GM19452 (cell line): ENCODE data around the gene RARB.

Source experiments
- ATAC-seq: cut with Tn5 transposase; IDR thresholded peaks from one replicate; pipeline ENCODE4 v1.9.1; 2021; ENCODE audit not compliant: unreplicated experiment

RARB gene

DNA sequence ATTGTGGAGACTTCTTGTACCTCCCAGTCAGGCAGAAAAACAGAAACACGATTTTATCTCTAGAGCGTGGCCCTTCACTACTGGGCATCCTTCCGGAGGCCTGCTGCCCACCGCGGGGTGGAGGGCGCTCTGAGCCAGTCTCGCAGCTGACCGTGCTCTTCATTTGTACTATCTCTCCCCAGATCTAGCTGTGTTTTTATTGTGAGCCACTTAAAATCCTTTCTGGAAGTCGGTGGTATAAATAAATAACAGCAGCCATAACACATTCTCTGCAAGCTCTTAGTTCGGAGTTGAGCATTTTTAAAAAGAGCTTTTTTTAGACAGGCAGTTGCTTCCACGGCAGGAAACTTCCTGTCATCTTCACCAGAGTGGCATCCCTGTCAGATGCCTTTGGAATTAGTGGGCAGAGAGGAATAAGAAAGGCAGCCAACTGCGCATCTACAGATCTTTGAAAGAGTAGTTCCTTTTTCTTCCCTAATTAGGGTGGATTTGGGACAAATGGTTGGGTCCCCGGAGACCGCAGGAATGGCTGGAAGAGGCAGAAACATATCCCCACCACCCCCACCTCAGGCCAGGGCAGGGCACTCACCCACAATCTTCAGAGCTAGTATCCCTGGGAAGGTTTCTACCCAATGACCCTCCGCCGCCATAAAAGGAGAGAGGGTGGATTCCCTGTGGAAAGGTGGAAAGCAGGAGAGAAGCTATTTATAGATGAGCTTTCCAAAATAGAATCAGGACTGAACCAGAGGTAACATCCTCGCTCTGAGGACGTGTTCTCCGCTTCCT, 145.5 kb downstream of the RARB start:
- no peak for ATAC-seq

- ATAC-seq, result no peak
Measured at GRCh38 chr3:25574172-25574765, 146.2 kb downstream of the RARB start.

- ATAC-seq, result no peak
Measured at GRCh38 chr3:25575001-25575400, 146.9 kb downstream of the RARB start.

GRCh38 chr3:25576146-25576545, 148.1 kb downstream of the RARB start:
- ATAC-seq, result no peak

DNA sequence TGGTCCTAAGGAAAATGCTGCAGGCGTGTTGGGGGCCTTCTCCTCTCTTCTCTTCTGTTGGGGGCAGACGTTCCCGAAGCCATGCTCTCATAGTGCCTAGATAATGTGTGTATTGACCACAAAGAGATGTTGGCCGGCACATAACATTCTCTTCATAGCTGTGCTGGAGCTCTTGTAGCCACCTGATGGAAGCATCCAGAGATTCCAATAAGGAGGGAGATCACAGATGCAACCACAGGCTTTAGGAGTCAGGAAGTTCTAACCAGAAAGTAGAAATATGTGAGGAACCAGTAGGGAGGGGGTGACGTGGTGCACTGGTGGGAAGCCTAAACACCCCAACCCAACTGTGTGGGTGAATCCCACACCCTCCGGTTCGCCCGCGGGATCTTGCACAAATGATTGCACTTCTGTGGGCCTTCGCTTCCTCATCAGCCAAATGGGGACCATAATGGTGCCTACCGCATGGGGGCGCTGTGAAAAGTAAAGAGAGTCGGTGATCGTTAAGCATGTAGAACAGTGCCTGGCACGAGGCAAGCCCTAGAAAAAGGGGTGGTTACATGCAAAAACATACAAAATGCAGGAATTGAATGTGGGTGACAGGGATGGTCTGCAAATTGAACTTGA, 148.9 kb downstream of the RARB start:
- no peak for ATAC-seq

DNA sequence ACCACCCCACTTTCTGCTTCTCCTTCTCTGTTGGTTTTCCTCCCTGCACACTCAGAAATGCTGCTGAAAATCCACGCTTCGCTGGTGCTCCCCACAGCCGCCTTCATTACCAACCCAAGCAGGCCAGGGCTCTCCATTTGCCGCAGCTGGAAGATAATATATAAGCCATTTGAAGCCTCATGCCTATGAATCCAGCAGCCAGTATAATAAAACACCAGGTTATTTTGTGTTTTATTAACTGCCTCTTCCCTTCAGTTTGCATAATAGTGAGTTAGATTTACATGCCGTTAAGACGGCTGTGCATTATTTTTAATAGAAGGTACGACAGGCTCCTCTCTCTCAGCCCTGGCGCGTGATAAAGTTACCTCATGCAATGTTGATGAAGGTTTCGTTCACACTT, 150.0 kb downstream of the RARB start:
- no peak for ATAC-seq

- no peak for ATAC-seq
Measured at GRCh38 chr3:25580534-25580933, 152.5 kb downstream of the RARB start.

GRCh38 chr3:25581335-25581734, 153.3 kb downstream of the RARB start:
- no peak for ATAC-seq

GRCh38 chr3:25581823-25582222, 153.8 kb downstream of the RARB start:
- ATAC-seq, result no peak

DNA sequence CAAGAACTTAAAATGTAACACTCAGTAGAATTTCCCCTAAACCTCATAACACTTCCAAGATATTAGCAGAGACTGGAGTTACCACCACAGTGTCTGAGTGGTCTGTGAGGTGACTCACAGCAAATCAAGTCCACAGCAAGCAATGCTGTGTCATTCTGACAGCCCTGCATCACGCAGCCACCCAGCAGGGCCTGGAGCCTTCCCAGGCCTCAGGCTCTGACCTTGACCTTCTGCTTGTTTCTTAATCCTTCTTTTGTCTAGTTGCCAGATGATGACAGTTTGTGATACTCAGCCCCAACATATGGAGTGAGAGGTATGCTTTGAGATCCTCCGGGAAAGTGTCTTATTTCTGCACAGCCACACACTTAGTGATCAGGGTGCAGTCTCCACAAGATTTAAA, 154.2 kb downstream of the RARB start:
- ATAC-seq, result no peak

DNA sequence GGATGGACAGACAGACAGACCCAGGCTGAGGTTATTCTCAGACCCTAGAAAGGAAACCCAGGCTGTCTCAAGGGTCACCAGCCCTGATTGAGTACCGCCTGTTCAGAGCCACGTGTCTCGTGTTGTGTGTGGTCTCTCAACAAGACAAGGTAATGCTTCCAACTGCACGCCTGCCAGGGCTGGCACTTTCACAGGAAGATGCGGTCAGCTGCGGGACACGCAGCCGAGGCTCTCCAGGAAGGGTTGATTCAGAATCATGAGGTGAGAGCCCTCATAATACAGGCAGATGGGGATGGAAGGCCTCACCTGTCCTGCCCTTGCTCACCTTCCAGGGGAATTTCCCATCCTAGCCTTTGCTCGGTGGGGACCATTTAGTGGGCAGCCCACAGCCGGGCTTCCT, 155.3 kb downstream of the RARB start:
- ATAC-seq, result no peak

DNA sequence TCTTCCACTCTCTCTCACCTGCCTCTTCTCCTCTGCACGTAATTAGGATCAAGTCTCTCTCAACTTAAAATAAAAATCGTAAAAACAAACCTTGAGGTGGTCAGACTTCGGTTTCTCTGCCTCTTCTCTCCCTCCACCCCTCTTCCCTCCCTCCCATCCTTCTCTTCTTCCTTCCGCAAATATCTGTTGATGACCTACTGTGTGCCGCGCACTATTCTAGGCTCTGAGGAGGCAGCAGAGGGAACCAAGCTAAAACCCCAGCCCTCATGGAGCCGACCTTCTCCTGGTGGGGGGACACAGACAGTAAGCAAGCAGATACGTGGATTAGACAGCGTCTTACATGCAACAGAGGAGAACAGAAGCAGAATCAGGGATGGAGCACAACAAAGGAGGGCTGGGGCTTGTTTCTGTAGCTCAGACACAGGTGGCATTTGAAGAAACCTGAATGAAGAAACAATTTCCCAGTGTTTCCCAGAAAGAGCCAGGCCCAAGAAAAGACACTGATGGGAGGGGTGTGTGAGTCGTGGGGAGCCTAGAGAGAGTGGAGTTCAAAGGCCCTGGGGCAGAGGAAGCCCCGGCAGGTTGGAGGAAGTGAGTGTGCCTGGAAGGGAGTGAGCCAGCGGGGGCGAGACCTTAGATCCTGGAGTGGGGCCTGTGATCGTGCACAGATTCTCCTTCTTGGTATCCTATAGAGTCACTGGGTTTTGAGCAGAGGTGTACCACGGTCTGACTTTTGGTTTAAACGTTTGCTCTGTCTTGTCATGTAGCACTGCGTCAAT, 156.1 kb downstream of the RARB start:
- ATAC-seq, result no peak

GRCh38 chr3:25585361-25586166, 157.5 kb downstream of the RARB start:
- no peak for ATAC-seq

DNA sequence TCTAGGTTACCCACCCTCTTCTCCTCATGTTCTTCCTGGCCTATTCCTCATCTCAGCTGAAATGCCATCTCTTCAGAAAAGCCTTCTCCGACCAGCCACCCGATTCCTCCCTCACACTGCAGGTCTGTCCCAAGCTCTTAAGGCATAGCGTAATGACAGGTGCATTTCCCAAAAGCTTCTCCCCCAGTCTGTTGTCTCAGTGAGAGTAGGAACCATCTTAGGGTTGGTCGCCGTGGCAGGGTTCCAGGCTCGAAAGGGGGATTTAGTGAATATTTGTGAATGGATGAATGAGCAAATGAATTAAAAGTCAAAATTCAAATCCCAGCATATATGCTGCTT, 158.1 kb downstream of the RARB start:
- no peak for ATAC-seq

DNA sequence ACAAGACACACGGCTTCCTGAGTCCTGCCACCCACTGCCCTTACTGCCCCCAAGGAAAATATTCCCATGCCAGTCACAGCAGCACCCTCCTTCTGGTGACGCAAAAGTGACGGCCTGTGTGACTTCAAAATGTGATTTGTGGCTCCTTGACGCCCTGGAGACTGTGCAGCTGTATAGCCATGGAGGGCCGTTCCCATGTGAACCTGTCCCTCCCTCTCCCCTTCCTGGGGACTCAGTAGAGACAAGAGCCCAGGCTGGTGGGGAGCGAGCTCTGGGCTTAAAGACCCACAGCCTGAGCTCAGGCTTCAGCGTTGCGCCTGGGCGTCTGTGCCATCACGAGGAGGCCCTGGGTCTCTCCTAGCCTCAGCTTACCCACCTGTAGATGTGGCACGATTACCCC, 158.5 kb downstream of the RARB start:
- no peak for ATAC-seq

DNA sequence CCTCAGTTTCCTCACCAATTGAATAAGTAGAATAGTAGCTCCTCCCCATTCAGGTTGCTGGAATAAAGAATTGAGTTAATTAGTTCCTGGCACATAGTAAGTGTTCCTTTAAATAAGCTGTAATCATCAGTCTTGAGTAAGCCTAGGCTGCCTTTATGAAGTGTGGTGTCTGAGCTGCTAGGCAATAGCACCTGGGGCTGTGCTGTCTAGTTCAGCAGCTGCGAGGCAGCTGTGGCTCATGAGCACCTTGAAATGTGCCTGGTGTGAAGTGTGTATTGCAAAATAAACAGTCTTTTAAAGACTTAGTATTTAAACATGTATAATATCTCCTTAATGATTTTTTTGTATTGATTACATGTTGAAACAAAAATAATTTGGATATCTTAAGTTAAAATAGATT, 159.0 kb downstream of the RARB start:
- no peak for ATAC-seq

DNA sequence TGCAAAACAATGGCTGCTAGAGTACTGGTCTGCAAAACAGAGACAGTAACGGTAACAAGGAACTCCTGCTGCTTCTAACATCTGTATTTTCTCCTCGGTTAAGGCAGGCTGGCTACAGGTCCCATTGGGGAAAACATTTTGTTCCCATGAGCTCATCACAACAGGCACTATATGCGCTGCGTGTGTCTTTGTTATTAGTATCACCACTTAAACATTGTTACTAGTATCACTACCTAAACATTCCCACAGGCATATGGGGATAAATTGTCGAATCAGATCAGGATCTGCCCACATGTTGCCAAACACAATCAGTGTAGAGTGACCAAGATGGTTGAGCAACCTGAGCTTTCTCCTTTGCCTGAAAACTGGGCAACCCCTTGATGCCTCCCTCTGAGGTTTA, 159.5 kb downstream of the RARB start:
- no peak for ATAC-seq

DNA sequence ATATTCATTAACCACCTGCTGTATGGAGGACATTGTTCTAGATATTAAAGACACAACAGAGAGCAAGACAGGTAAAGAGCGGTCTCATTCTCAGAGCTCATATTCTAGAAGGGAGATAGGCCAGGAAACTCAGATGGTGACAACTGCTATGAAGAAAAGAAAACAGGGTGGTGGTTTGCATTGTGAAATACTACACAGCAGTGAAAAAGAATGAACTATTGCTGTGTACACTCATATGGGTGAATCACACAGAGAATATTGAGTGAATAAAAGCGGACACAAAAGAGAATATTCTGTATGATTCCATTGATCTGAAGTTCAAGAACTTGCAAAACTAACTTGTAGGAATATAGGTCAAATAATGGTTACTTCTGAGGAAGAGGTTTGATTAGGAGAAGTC, 159.9 kb downstream of the RARB start:
- no peak for ATAC-seq

DNA sequence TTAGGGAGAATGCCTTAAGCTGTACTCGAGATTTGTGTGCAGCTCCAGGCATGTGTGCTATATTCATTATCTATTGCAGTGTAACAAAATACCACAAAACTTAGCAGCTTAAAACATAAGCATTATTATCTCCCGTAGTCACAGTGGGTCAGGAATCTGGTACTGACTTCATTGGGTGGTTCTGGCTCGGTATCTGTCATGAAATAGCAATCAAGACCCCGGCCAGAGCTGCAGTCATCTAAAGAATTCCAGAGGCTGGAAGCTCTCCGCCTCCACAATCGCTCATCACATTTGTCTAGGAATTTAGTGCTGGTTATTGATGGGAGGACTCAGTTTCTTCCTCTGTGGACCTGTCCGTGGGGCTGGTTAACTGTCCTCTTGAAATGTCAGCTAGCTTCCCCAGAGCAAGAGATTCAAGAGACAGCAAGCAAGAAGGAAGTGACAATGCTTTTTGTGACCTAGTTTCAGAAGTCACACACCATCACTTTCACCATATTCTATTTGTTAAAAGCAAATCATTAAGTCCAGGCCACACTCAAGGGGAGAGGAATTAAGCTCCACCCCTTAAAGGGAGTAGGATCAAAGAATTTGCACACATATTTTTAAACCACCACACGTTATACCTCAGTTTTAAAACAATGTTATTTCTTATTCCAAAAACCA, 160.5 kb downstream of the RARB start:
- no peak for ATAC-seq

GRCh38 chr3:25589104-25589782, 161.2 kb downstream of the RARB start:
- ATAC-seq, result no peak
